Prostate gland (tissue), 2 donors: Measurements from ENCODE around the gene ARL3.

ENCODE experiments used
- POLR2AphosphoS5 ChIP-seq: sonication (generic); formaldehyde crosslinking; IDR thresholded peaks from one replicate; pipeline ENCODE4 v1.6.1; 2017; ENCODE audit warnings: antibody characterized with exemption
- TF ChIP-seq, protein P1 (sequence below), 4 experiments: fragments of 200-600 bp in 2 of 4; fragments of 450-650 bp in 2 of 4; sonication (generic) in 2 of 4; IDR thresholded peaks; 1 replicate in 3 of 4; 2 replicates in 1 of 4; pipeline ENCODE4 v1.5.1; 2016 to 2019; ENCODE audit warnings: antibody characterized with exemption in 4 of 4, mild to moderate bottlenecking in 2 of 4, moderate library complexity in 2 of 4

DNA sequence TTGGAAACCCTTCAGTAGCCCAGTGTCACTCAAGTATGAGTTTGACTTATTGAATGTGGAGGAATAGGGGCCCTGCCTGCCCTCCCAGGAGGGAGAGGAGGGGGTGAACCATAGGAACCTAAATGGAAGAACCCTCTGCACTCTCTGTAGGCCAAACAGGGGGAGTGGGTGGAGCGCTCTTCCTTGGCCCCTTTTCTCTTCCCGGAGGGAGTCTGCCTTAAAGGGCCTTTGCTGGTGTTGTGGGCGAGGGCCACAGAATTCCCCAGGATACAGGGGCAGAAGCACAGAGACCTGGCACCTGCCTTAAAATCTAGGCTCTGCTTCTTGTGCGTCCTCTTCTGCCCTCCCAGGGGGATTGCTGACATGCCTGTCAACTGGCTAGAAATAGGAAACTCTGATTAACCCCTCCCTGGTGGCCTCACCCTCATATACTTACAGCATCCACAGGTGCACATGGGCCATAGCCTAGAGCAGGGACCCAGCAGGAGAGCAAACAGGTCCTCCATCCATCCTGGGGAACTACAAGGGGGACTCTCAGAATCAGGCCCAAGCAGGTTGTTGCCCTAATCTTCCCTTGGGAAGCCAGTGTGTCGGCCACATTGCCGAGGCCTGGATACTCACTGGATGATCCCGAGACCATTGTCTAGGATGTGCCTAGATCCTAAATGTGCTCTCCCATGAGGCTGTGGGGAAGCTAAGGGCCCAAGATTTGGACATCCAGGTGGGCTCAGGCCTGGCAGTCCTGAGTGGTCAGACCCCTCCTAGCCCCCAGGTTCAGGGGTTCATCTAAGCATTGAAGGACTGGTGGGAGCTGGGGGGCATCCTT is 66.5 kb downstream of the ARL3 start:
- TF ChIP-seq, protein P1, sequence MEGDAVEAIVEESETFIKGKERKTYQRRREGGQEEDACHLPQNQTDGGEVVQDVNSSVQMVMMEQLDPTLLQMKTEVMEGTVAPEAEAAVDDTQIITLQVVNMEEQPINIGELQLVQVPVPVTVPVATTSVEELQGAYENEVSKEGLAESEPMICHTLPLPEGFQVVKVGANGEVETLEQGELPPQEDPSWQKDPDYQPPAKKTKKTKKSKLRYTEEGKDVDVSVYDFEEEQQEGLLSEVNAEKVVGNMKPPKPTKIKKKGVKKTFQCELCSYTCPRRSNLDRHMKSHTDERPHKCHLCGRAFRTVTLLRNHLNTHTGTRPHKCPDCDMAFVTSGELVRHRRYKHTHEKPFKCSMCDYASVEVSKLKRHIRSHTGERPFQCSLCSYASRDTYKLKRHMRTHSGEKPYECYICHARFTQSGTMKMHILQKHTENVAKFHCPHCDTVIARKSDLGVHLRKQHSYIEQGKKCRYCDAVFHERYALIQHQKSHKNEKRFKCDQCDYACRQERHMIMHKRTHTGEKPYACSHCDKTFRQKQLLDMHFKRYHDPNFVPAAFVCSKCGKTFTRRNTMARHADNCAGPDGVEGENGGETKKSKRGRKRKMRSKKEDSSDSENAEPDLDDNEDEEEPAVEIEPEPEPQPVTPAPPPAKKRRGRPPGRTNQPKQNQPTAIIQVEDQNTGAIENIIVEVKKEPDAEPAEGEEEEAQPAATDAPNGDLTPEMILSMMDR (IDR thresholded peaks at IDR 0.05), result no peak
- no peak for TF ChIP-seq POLR2AphosphoS5
